GM18499 (cell line): ENCODE measurements around the gene RPL13.

Experiments
- ATAC-seq: cut with Tn5 transposase; IDR thresholded peaks from one replicate; pipeline ENCODE4 v1.9.1; 2021; ENCODE audit warnings: moderate number of reproducible peaks; ENCODE audit not compliant: insufficient read depth, unreplicated experiment

Gene RPL13

DNA sequence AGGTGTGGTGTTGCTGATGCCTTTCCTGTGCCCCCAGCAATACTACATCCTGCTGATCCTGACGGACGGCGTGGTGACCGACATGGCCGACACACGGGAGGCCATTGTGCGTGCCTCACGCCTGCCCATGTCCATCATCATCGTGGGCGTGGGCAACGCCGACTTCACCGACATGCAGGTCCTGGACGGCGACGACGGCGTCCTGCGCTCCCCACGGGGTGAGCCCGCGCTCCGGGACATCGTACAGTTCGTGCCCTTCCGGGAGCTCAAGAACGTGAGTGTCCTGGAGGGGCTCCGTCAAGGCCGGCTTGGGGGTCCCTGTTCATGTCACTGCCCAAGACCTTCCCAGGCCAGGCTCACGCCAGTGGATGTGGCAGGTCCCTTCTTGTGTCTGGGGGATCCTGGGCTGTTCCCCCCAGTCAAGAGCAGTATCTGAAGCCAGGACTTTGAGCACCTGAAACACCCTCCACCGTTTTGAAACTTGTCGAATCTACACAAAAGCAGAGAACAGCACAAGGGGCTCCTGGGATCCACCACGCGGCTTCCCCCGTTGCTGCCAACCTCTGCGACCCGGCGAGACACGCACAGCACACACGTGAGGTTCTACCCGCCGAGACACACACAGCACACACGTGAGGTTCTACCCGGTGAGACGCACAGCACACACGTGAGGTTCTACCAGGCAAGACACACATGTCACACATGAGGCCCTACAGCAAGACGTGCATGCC, 35.0 kb downstream of the RPL13 start:
- no peak for ATAC-seq

DNA sequence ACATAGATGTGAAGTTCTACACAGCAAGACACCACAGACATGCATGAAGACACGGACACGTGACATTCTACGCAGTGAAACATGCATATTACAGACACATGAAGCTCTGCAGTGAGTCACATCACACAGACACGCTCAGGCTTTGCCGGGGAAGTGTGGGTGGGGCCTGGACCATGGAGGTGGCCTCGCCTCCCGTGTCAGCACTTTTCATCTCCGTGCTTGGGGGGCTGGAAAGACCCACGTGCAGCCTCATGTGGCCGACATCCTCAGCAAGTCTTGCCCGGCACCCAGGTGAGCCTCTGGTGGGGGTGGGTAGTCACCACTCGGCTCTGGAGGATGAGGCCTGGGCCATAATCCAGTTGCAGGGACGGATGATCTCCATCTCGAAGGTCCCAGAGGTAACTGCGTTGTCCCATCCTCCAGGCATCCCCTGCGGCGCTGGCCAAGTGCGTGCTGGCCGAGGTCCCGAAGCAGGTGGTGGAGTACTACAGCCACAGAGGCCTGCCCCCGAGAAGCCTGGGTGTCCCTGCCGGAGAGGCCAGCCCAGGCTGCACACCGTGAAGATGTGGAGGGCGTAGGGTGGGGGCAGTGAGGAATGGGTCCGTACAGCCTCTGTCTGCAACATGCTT, 35.7 kb downstream of the RPL13 start:
- ATAC-seq = no peak

DNA sequence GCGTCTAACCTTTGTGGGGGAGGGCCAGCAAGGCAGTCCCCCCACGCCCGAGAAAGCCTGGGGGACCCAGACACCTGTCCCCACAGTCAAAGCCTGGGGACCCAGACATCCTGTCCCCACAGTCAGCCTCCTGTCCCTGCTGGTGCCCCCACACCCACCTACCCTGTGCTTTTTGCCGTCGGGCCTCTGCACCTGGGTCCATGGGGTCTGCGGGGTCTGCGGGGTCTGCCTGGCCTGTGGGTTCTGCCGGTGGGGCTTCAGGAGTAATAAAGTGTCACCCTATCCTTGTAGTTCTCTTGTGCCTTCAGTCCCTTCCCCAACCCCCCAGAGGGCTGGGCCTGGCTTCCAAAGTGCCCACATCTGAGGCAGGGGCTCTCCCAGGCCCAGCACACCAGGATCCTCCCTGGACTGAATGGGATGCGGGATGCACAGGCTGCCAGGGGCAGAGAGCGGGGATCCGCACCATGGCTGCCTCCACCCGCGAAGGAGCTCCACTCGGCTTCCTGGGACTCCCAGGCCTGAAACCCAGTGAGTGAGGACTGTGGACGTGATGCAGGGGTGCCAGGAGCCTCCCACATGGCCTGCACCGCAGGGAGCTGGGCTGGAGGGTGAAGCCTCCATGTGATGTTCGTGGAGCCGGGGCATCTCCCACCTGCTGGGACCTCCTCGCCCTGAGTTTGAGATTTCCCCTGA, 36.6 kb downstream of the RPL13 start:
- ATAC-seq = no peak

DNA sequence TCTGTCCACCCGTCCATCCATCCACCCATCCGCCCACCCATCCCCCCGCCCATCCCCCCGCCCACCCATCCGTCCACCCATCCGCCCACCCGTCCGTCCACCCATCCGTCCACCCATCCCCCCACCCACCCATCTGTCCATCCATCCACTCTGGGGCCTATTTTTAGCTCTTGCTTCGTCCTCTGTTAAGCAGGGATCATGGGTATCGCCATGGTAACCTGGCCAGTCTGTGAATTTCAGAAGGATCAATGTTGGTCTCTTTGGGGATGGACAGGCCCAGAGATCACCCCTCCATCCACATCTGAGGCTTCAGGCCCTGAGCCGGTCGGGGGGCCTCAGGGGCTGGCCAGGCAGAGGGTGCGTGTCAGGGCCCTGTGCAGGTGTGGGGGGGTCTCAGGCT, 37.7 kb downstream of the RPL13 start:
- no peak for ATAC-seq

DNA sequence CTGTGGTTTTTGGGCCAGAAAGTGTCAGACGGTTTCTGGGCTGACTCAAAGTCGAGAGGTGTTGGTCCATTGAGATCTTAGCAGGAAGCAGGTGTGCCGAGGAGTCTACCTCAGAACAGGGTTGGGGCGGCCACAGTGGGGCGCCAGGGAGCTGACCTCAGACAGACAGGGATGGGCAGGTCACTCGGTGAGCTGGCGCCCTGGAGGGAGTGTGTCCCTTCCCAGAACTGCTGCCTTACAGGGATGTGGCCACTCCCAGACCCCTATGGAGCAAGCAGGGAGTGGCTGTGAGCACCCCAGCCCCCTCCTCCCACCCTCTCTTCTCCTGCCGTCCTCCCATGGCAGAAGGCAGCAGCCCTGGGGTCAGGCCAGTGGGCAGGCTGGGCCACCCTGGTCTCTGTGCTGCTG, 39.0 kb downstream of the RPL13 start:
- no peak for ATAC-seq

DNA sequence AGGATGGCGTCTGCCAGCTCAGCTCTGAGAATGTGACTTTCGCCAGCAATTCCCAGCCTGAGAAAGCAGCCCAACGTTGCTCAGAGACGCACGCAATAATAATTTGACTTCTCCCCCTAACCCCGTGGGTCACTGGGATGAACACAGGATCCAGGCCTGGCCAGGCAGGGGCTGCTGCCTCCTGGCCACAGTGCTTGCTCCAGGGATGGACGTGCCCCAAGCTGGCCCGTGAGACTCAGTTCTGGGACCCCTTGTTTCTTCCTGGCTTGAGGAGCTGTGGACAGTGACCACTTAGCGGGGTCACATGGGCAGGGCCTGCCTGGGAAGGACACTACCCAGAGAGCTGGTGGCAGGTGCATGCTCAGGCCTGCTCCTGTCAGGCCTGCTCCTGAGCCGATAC, 39.4 kb downstream of the RPL13 start:
- ATAC-seq = no peak

DNA sequence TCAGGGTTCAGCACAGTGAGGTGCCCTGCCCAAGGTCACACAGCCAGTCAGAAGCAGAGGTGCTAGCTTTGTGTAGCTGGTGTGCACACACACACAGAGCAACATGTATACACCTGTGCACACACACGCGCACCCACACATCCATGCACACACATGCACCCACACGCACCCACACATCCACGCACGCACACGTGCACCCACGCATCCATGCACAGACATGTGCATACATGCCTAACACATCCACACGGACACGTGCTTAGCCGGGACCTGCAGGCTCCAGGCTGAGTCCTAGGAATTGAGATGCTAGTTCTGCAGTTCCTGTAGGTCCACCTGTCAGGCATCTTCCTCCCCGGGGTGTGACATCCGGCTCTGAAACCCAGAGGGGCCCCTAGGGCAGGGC, 39.9 kb downstream of the RPL13 start:
- ATAC-seq = no peak

DNA sequence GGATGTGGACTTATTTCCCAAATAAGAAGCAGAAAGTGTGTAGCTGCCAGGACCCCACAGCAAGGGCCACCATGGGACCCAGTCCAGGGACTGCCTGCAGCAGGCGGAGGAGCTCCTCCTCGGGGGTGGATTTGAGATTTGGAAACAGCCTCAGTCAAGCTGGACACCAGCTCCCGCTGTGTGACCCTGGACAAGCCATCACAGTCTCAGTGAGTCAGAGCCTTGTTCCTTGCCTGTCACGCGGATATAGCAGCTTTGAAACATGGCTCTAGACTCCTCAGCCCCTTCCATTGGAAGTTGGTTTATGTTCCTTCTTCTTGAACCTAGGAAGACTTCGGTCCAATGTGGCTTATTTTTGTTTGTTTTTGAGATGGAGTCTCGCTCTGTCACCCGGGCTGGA, 40.5 kb downstream of the RPL13 start:
- ATAC-seq = no peak

- ATAC-seq = no peak
Observed at GRCh38 chr16:89601906-89602272, 41.4 kb downstream of the RPL13 start.

DNA sequence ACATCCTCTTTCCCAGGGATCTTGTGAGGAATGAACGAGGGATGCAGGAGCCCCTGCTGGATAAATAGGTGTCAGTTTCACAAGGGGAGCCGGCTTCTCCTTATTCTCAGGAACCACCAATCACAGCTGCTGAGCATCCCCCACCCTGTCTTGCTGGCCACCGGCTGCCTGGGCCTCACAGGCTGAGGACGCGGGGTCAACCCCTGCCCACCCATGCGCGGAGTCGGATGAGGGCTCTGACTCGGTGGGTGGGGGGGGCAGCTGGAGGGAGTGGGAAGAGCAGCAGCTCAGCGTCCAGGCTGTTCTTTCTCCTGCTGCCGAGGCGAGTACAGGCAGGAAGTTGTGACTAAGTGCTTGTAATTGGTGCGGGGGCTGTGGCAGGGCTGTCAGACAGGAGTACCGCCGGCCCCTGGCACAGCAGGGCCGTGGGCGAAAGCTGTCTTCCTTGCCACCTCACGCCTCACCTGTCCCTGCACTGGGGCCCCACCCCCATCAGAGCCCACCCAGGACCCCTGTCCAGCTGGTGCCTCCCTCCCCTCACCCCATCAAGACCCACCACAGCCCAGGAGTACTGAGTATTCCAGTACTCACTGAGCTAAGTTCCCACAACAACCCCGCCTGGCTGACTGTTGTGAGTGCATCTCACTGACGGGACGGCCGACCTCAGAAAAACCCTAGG, 41.9 kb downstream of the RPL13 start:
- no peak for ATAC-seq

DNA sequence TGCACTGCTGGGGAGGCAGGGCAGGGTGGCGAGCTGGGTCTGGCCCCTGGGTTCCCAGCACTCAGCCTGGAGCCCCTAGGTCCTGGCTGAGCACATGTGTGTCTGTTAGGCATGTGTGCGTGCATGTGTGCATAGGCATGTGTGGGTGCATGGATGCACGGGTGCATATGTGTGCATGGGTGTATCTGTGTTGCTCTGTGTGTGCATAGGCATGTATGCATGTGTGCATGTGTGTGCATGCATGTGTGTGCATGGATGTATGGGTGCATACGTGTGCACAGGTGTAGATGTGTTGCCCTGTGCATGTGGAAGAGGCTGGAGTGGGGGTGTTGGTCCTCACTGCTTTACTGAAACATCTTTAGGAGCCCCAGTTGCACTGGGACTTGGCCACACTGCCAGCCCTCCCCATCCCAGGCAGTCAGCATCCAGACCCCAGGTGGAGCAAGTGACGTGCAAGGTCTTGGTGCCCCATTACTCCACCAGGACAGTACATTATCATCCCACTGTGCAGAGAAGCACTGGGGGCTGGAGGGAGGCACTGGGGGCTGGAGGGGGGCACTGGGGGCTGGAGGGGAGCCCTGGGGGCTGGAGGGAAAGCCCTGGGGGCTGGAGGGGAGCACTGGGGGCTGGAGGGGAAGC, 42.6 kb downstream of the RPL13 start:
- no peak for ATAC-seq

DNA sequence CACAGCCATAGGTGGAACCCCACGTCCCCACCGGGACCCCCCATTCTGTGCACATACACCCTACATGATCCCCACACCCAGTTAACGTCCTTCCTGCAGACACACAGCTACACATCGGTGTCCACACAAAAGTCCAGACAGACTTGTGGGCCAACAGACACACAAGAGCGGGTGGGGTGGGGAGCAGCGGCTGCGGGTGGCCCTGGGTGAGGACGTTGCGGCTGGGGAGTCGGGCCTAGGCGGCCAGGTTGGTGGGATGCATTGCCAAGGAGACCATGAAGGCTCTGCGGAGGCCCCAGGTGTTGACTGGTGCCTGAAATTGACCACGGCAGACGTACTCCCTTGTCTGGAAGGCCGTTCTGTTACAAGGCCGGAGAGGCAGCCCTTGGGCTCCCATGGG, 44.3 kb downstream of the RPL13 start:
- no peak for ATAC-seq

- ATAC-seq = no peak
Observed at GRCh38 chr16:89605186-89605970, 44.9 kb downstream of the RPL13 start.

DNA sequence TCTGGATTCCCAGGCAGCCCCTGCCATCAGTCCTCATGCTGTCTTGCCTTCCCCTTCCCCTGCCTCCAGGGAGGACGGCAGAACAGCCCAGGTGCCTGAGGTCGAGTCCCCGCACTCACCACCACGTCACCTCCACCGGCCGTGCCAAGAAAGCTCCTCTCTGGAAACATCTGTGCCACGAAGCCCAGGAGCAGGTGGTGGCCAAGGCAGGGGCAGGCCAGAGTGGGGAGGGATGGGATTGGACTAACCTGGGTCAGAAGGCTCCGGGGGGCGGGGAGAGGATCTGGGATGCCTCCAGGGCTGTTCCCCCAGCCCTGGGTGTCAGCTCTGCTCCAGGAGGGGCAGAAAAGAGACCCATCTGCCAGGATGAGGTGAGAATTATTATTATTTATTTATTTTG, 45.5 kb downstream of the RPL13 start:
- no peak for ATAC-seq

- ATAC-seq = no peak
Observed at GRCh38 chr16:89607453-89607852, 47.0 kb downstream of the RPL13 start.

- no peak for ATAC-seq
Observed at GRCh38 chr16:89607937-89608740, 47.7 kb downstream of the RPL13 start.

DNA sequence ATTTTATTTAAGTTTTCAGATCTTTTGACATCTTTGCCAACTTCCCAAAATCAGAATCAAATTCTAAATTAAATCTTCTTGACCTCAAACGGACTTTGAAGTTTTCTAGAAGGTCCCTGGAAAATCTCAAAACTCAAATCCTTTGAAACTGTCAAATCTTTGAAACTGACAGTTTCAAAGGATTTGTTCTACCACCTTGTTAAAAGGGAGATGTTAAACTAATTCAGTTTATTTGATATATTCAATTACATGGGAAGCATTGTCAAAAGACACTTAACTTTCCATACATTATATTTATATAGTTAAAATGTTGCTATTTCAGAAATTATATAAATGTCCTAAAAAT, 49.6 kb downstream of the RPL13 start:
- no peak for ATAC-seq

DNA sequence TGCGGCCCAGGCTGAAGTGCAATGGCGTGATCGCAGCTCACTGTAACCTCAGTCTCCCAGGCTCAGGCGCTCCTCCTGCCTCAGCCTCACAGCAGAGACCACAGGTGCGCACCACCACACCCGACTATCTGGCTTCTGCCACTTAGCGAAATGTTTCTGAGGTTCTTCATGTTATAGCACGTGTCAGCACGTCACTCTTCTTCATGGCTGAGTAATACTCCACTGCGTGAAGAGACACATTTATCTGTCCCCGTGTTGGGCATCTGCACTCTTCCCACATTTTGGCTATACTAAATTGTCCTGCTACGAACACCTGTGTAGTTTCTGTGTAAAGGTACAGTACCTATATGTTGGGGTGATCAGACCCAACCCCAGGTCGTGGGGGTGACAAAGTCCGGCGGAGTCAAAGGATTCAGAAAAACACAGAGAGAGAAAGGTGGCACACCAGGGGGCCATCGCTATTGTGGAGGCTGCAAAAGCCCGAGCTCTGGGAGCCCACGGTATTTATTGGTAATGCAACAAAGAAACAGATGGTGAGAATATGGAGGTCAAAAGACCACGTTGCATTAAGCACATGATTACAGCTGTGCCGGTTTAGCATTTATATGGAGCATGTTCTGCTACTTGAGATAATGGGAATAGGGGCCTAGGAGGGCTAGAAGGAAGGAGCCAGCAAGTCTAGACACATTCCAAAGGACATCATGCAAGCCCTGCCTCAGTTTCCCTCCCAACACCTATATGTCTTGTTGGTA, 52.1 kb downstream of the RPL13 start:
- no peak for ATAC-seq
